Large intestine (tissue), 3 donors: ENCODE results near the gene LSM2. TPM values are rescaled to one million over a fixed set of nuclear protein-coding genes. Genes with fewer than 3 reads are reported as not detected.
"Not testable (repeated sequence)": the region's sequence is repeated elsewhere in the genome, so short reads cannot be mapped to it uniquely, and the experiment has no call there.

Experiments
- DNase-seq, 2 donors: peaks; one replicate each; pipeline versions ENCODE4 v3.0.0 to v3.0.0-alpha.2; 2013
- H3K27ac ChIP-seq: one replicate; pipeline ENCODE4 v1.5.1; 2013; ENCODE audit warnings: low read length
- H3K27me3 ChIP-seq: 2 replicates; pipeline ENCODE4 v1.6.1; 2013; ENCODE audit warnings: low read length; ENCODE audit not compliant: control insufficient read depth, insufficient read depth
- H3K36me3 ChIP-seq: 2 replicates; pipeline ENCODE4 v1.6.1; 2013; ENCODE audit warnings: low read length; ENCODE audit not compliant: control insufficient read depth, insufficient read depth
- H3K4me1 ChIP-seq: one replicate; pipeline ENCODE4 v1.6.1; 2013; ENCODE audit warnings: low read length; ENCODE audit not compliant: control insufficient read depth, insufficient read depth
- H3K4me3 ChIP-seq: one replicate; pipeline ENCODE4 v1.5.1; 2013; ENCODE audit warnings: low read length
- H3K9me3 ChIP-seq: one replicate; pipeline ENCODE4 v1.6.1; 2013; ENCODE audit warnings: mild to moderate bottlenecking, low read depth, low read length, moderate library complexity; ENCODE audit not compliant: control insufficient read depth
- WGBS: methylation state at CpG from one replicate; pipeline ENCODE4 v1.1.5; 2013; ENCODE audit warnings: low lambda C conversion rate; ENCODE audit not compliant: insufficient coverage; 5-methylcytosine and 5-hydroxymethylcytosine counted together
- polyA plus RNA-seq: library from polyadenylated mRNA; unstranded; fragments of 120-200 nt; gene quantifications from one replicate; pipeline ENCODE4 v1.2.1, GENCODE V29; 2013

LSM2 gene
- polyA plus RNA-seq, 1 donor = 51.4 TPM

- Histone ChIP-seq H3K4me3 (no peak overlapping the region), H3K9me3 (no peaks in the 10 kb centered on the region), H3K27ac (no peak overlapping the region), H3K27me3 (no peaks in the 10 kb centered on the region), H3K4me1 (peaks cover 22% of the 10 kb centered on the region), H3K36me3 (peaks cover 44% of the 10 kb centered on the region)
- no CpG with 5 or more reads among the region's 3 CpGs for WGBS
- no peak for DNase-seq
Measured at GRCh38 chr6:31838968-31839367, 32.2 kb upstream of the LSM2 start.

GRCh38 chr6:31838114-31838553 lies 31.4 kb upstream of the LSM2 start:
- 100% methylated on average over 1 of the region's 9 CpGs for WGBS
- peaks cover 44% of the 10 kb centered on the region for H3K36me3 ChIP-seq
- not testable (repeated sequence) for H3K9me3 ChIP-seq, H3K27me3 ChIP-seq, H3K27ac ChIP-seq, H3K4me3 ChIP-seq, DNase-seq
- peaks cover 22% of the 10 kb centered on the region for H3K4me1 ChIP-seq

GRCh38 chr6:31837369-31838113 lies 30.8 kb upstream of the LSM2 start:
- Histone ChIP-seq H3K27ac (peak overlapping the region; percentile 96), H3K4me3 (peak overlapping the region; percentile 96), H3K27me3 (no peaks in the 10 kb centered on the region), H3K4me1 (peaks cover 22% of the 10 kb centered on the region), H3K36me3 (peaks cover 44% of the 10 kb centered on the region), H3K9me3 (no peaks in the 10 kb centered on the region)
- peak; percentile 49 to 77 for DNase-seq
- no CpG with 5 or more reads among the region's 1 CpG for WGBS

GRCh38 chr6:31836474-31837368 lies 30.0 kb upstream of the LSM2 start:
- no peaks in the 10 kb centered on the region for H3K9me3 ChIP-seq
- 20% methylated on average over 1 of the region's 12 CpGs for WGBS
- H3K4me1 ChIP-seq = peaks cover 23% of the 10 kb centered on the region
- peaks cover 44% of the 10 kb centered on the region for H3K36me3 ChIP-seq
- peak overlapping the region; percentile 96 for H3K4me3 ChIP-seq
- DNase-seq = no peak
- H3K27ac ChIP-seq = peak overlapping the region; percentile 96
- no peaks in the 10 kb centered on the region for H3K27me3 ChIP-seq

DNA sequence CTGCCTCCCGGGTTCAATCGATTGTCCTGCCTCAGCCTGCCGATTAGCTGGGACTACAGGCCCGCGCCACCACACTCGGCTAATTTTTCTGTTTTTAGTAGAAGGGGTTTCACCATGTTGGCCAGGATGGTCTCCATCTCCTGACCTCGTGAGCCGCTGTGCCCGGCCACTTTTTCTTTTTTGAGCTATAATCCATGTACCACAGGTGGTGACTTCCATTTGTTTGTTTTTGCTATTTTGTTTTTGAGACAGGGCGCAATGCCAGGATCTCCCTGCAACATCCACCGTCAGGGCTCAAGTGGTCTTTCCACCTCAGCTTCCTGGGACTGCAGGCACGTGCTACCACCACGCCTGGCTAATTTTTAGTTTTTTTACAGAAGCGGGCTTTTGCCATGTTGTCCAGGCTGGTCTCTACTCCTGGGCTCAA lies 29.3 kb upstream of the LSM2 start:
- Histone ChIP-seq H3K36me3 (peaks cover 40% of the 10 kb centered on the region), H3K4me3 (peak overlapping the region; percentile 96), H3K9me3 (no peaks in the 10 kb centered on the region), H3K4me1 (peaks cover 30% of the 10 kb centered on the region), H3K27me3 (no peaks in the 10 kb centered on the region), H3K27ac (peak overlapping the region; percentile 96)
- WGBS = 40% methylated on average over 1 of the region's 14 CpGs
- no peak for DNase-seq

- Histone ChIP-seq H3K36me3 (peaks cover 28% of the 10 kb centered on the region), H3K4me3 (peak overlapping the region; percentile 96), H3K4me1 (peaks cover 32% of the 10 kb centered on the region), H3K9me3 (no peaks in the 10 kb centered on the region), H3K27ac (peak overlapping the region; percentile 96), H3K27me3 (no peaks in the 10 kb centered on the region)
- WGBS = no CpG with 5 or more reads among the region's 59 CpGs
- DNase-seq = peak; percentile 87 to 94
Measured at GRCh38 chr6:31834367-31835250, 27.8 kb upstream of the LSM2 start.

GRCh38 chr6:31831350-31832215 lies 24.8 kb upstream of the LSM2 start:
- Histone ChIP-seq H3K4me3 (peak overlapping the region; percentile 73), H3K4me1 (peaks cover 17% of the 10 kb centered on the region), H3K27ac (peak overlapping the region; percentile 92), H3K36me3 (no peaks in the 10 kb centered on the region), H3K27me3 (no peaks in the 10 kb centered on the region), H3K9me3 (no peaks in the 10 kb centered on the region)
- peak in 1 of 2 donors; percentile 22 for DNase-seq
- WGBS = 100% methylated on average over 1 of the region's 15 CpGs

DNA sequence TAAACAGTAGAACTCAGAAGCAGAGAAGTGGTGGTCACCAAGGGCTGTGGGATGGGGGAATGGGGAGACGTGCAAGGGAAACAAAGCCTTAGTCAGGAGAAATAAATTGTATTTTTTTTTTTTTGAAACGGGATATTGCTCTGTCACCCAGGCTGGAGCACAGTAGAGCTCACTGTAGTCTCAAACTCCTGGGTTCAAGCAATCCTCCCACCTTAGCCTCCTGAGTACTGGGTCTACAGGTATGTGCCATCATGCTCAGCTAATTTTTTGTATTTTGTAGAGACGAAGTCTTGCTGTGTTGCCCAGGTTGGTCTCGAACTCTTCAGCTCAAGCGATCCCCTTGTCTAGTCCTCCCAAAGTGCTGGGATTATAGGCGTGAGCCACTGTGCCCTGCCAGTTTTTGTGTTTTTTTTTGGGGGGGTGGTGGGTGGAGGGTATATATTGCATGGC lies 24.1 kb upstream of the LSM2 start:
- H3K9me3 ChIP-seq = no peaks in the 10 kb centered on the region
- peaks cover 17% of the 10 kb centered on the region for H3K4me1 ChIP-seq
- no peaks in the 10 kb centered on the region for H3K36me3 ChIP-seq
- DNase-seq = peak in 1 of 2 donors; percentile 27
- peak overlapping the region; percentile 92 for H3K27ac ChIP-seq
- 23% methylated on average over 2 of the region's 6 CpGs for WGBS
- no peaks in the 10 kb centered on the region for H3K27me3 ChIP-seq
- peak overlapping the region; percentile 73 for H3K4me3 ChIP-seq

- peaks cover 21% of the 10 kb centered on the region for H3K4me1 ChIP-seq
- peak overlapping the region; percentile 92 for H3K27ac ChIP-seq
- WGBS = 0% methylated on average over 4 of the region's 15 CpGs
- no peaks in the 10 kb centered on the region for H3K36me3 ChIP-seq
- DNase-seq = peak in 1 of 2 donors; percentile 61
- H3K9me3 ChIP-seq = no peaks in the 10 kb centered on the region
- no peaks in the 10 kb centered on the region for H3K27me3 ChIP-seq
- peak overlapping the region; percentile 73 for H3K4me3 ChIP-seq
Measured at GRCh38 chr6:31829633-31830283, 23.0 kb upstream of the LSM2 start.
